A673 (cell line): ENCODE results near the gene LRRC9.

Experiments used
- EZH2 ChIP-seq: fragments of 200-600 bp; sonication (generic); IDR thresholded peaks from 2 replicates; pipeline ENCODE4 v1.6.1; 2017; ENCODE audit warnings: borderline replicate concordance, low read depth, mild to moderate bottlenecking, mixed read lengths, antibody characterized with exemption, low read length; ENCODE audit not compliant: poor library complexity, severe bottlenecking
- TF ChIP-seq, protein P1 (sequence below): fragments of 300-800, 200-600 bp; sonication (generic); conservative IDR thresholded peaks from 2 replicates; pipeline ENCODE4 v1.5.1; 2017; ENCODE audit warnings: low read depth, mild to moderate bottlenecking, antibody characterized with exemption, low read length, moderate library complexity, mixed read lengths

DNA sequence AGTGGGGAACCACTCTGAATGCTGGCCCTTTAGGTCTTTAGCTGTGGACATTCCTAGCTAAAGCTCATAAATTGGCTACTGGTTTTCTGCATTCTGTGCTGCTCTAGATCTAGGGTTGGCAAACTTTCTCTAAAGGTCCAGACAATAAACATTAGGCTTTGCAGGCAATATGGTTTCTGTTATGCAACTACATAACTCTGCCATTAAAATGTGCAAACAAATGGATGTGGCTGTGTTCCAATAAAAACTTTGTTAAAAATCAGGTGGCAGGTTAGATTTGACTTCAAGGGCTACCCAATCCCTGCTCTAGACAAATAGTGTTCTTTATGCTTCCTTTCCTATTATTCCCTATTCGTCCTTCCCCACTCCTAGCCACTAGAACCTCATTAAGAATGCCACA, 6.8 kb upstream of the LRRC9 start:
- TF ChIP-seq, protein P1, sequence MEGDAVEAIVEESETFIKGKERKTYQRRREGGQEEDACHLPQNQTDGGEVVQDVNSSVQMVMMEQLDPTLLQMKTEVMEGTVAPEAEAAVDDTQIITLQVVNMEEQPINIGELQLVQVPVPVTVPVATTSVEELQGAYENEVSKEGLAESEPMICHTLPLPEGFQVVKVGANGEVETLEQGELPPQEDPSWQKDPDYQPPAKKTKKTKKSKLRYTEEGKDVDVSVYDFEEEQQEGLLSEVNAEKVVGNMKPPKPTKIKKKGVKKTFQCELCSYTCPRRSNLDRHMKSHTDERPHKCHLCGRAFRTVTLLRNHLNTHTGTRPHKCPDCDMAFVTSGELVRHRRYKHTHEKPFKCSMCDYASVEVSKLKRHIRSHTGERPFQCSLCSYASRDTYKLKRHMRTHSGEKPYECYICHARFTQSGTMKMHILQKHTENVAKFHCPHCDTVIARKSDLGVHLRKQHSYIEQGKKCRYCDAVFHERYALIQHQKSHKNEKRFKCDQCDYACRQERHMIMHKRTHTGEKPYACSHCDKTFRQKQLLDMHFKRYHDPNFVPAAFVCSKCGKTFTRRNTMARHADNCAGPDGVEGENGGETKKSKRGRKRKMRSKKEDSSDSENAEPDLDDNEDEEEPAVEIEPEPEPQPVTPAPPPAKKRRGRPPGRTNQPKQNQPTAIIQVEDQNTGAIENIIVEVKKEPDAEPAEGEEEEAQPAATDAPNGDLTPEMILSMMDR, result no peak
- TF ChIP-seq EZH2, result no peak
